Measurements from ENCODE around the gene TENT4A.

- TF ChIP-seq CTCF (conservative IDR thresholded peaks at IDR 0.05; ENCODE audit: low read length) (no peak), EZH2phosphoT487 (IDR thresholded peaks at IDR 0.05; ENCODE audit: borderline replicate concordance, low read depth, low read length) (no peak)
These were observed 77.8 kb downstream of the TENT4A start for GRCh38 chr5:6791031-6791430.
